ENCODE results near the gene DGKG. TPM values are rescaled to one million over a fixed set of nuclear protein-coding genes. Genes with fewer than 3 reads are reported as not detected.
A peak's percentile ranks its signal among the peaks of the same experiment; 100 is the strongest.

DGKG gene
- polyA plus RNA-seq, 1 donor (not counting 4 experiments of a cell fraction or from before 2014, with no cell fraction given): 0.22 TPM

GRCh38 chr3:186121968-186122367, 240.1 kb downstream of the DGKG start:
- TF ChIP-seq EZH2 (IDR thresholded peaks at IDR 0.05; ENCODE audit: low read length) (no peak), CTCF (optimal IDR thresholded peaks at IDR 0.05 in 1 of 3, IDR thresholded peaks at IDR 0.05 in 1 of 3, conservative IDR thresholded peaks at IDR 0.05 in 1 of 3; ENCODE audit: extremely low read depth in 1 of 3, insufficient read depth in 2 of 3, low read length in 3 of 3) (no peak)
- Histone ChIP-seq H3K27me3 (ENCODE audit: control insufficient read depth, extremely low read depth, insufficient read depth, low read length) (no peaks in the 10 kb centered on the region), H3K79me2 (ENCODE audit: control insufficient read depth, insufficient read depth, low read length) (no peaks in the 10 kb centered on the region), H4K20me1 (ENCODE audit: control insufficient read depth, extremely low read depth, insufficient read depth, low read length) (no peaks in the 10 kb centered on the region), H3K4me3 (ENCODE audit: control insufficient read depth in 2 of 3, extremely low read depth in 1 of 3, insufficient read depth in 2 of 3, low read depth in 1 of 3, low read length in 3 of 3) (no peak overlapping the region), H3K27ac (ENCODE audit: control insufficient read depth, insufficient read depth, low read length) (no peak overlapping the region), H2AFZ (ENCODE audit: control insufficient read depth, low read length) (peak overlapping the region; percentile 82), H3K9me1 (ENCODE audit: control insufficient read depth, extremely low read depth, insufficient read depth, low read length) (no peaks in the 10 kb centered on the region), H3K36me3 (ENCODE audit: control insufficient read depth in 2 of 2, extremely low read depth in 1 of 2, insufficient read depth in 2 of 2, low read length in 2 of 2) (no peaks in the 10 kb centered on the region), H3K4me1 (ENCODE audit: control insufficient read depth, extremely low read depth, insufficient read depth, low read length) (peaks cover 20% of the 10 kb centered on the region), H3K4me2 (ENCODE audit: control insufficient read depth, extremely low read depth, insufficient read depth, low read depth, low read length) (peak overlapping the region; percentile 68), H3K9ac (ENCODE audit: control insufficient read depth, extremely low read depth, insufficient read depth, low read length) (no peak overlapping the region), H3K9me3 (ENCODE audit: control insufficient read depth, low read depth, low read length) (no peaks in the 10 kb centered on the region)
- peak; percentile 90 for FAIRE-seq
- dilution Hi-C loops (cut with MboI; ENCODE audit: extremely low pct_ligation_motif_present, low sequenced_read_pairs): no loop called here
- DNase-seq (ENCODE audit: low read depth, low spot score): peak; percentile 65

GRCh38 chr3:186121278-186121677, 240.8 kb downstream of the DGKG start:
- no peak overlapping the region for H3K4me2 ChIP-seq (ENCODE audit: control insufficient read depth, extremely low read depth, insufficient read depth, low read depth, low read length)
- no peak overlapping the region for H3K9ac ChIP-seq (ENCODE audit: control insufficient read depth, extremely low read depth, insufficient read depth, low read length)
- peaks cover 20% of the 10 kb centered on the region for H3K4me1 ChIP-seq (ENCODE audit: control insufficient read depth, extremely low read depth, insufficient read depth, low read length)
- TF ChIP-seq CTCF (optimal IDR thresholded peaks at IDR 0.05 in 1 of 3, IDR thresholded peaks at IDR 0.05 in 1 of 3, conservative IDR thresholded peaks at IDR 0.05 in 1 of 3; ENCODE audit: extremely low read depth in 1 of 3, insufficient read depth in 2 of 3, low read length in 3 of 3) (no peak), EZH2 (IDR thresholded peaks at IDR 0.05; ENCODE audit: low read length) (no peak)
- H3K27me3 ChIP-seq (ENCODE audit: control insufficient read depth, extremely low read depth, insufficient read depth, low read length): no peaks in the 10 kb centered on the region
- H3K4me3 ChIP-seq (ENCODE audit: control insufficient read depth in 2 of 3, extremely low read depth in 1 of 3, insufficient read depth in 2 of 3, low read depth in 1 of 3, low read length in 3 of 3): no peak overlapping the region
- no peaks in the 10 kb centered on the region for H3K9me1 ChIP-seq (ENCODE audit: control insufficient read depth, extremely low read depth, insufficient read depth, low read length)
- no peaks in the 10 kb centered on the region for H3K36me3 ChIP-seq (ENCODE audit: control insufficient read depth in 2 of 2, extremely low read depth in 1 of 2, insufficient read depth in 2 of 2, low read length in 2 of 2)
- FAIRE-seq (no peak), DNase-seq (ENCODE audit: low read depth, low spot score) (no peak)
- dilution Hi-C loops (cut with MboI; ENCODE audit: extremely low pct_ligation_motif_present, low sequenced_read_pairs): no loop called here
- H3K27ac ChIP-seq (ENCODE audit: control insufficient read depth, insufficient read depth, low read length): no peak overlapping the region
- H3K79me2 ChIP-seq (ENCODE audit: control insufficient read depth, insufficient read depth, low read length): no peaks in the 10 kb centered on the region
- no peaks in the 10 kb centered on the region for H4K20me1 ChIP-seq (ENCODE audit: control insufficient read depth, extremely low read depth, insufficient read depth, low read length)
- no peak overlapping the region for H2AFZ ChIP-seq (ENCODE audit: control insufficient read depth, low read length)
- H3K9me3 ChIP-seq (ENCODE audit: control insufficient read depth, low read depth, low read length): no peaks in the 10 kb centered on the region

All from keratinocyte (primary cell).